ENCODE measurements around the gene CYP27C1.

DNA sequence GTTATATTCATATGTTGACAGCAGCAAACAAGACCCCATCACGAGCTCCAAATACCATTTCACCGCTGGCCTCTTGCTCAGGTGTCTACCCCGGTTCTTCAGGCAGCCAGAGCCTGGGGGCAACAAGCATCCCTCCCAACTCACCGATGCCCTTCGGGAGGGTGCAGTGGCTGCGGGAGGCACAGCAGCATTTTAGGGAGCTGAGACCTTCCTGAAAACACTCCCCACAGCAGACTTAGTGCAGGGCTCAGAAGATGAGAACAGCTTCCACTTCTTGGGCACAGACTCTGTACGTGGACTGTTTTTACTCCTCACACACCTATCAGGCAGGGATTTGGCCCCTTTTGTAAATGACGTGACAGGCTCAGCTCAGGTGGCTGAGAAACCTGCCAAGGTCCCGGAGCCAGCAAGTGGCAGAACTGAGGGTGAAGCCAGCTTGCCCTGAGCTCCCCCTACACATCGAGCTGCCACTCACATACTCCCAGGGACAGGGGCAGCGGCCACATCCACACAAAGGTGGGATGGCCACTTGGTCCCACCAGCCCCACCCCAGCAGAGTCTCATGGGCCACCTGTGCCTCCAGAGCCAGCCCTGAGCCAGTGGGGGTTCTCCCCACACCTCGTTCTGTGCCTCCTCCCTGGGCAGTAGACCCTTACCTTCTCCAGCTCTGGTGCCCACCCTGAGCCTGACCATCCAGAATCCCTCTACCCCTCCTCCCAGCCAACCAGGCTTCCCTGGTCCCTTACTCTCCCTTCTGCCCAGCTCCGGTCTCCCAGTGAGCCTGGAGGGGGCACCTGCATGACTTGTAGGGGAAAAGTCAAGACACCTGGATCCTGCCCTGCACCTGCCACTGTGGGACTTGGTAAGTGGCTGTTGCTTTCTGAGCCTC, 28.5 kb downstream of the CYP27C1 start:
- TF ChIP-seq POLR2A (IDR thresholded peaks at IDR 0.05; ENCODE audit: low read depth, low read length) (no peak), POLR2AphosphoS5 (IDR thresholded peaks at IDR 0.05; ENCODE audit: low read depth, low read length) (no peak), TAF1 (IDR thresholded peaks at IDR 0.05; ENCODE audit: low read depth, low read length) (no peak), POU2F2 (IDR thresholded peaks at IDR 0.05; ENCODE audit: low read depth, low read length) (no peak), SPI1 (IDR thresholded peaks at IDR 0.05; ENCODE audit: low read depth, low read length) (no peak), PAX5 (IDR thresholded peaks at IDR 0.05; ENCODE audit: insufficient read depth, low read length, severe bottlenecking) (no peak)

All from GM12891 (cell line).